Activated T-cell treated with anti-CD3 and anti-CD28 coated beads for 4 hours (primary cell): ENCODE measurements around the gene CAMTA1.

Source experiments
- DNase-seq: peaks from one replicate; pipeline ENCODE4 v3.0.0-alpha.2; 2020

Gene CAMTA1

DNA sequence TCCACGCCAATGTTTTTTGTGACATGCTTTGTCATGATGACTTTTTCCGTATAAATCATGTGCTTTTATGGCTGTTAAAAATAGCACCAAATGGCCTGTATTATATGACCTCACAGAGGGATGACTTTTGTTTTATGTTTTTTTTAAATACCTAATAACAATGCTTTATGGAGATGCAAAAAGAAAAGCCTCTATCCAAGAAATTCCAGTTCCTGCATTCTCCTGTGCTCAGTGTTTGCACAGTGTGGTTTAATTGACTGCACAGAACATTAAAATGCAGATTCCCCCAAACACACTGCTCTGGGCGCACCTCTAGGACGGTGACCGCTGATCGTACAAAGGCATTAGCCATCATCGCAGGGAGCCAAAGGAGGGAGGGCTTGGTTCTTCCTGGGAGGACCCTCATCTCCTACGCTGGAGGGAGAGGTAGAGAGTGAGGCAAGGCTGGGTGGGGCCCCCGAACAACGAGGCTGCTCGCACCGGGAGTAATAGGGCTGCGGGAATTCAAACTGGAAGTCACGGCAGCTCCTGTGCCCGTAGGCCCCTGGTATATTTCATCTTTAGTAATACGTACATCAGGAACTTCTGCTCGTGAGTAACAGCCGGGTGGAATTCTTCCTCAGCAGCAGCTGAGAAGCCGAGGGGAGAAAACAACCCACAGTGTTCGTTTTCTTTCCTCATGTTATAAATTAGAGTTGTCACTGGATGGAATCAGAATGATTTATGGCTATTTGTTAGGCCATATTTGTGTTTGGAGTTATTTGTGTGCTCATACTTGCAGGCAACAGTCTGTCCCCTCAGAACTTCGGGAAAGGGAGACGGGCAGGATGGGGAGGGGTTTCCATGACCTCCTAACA, 465.6 kb downstream of the CAMTA1 start:
- DNase-seq: no peak

DNA sequence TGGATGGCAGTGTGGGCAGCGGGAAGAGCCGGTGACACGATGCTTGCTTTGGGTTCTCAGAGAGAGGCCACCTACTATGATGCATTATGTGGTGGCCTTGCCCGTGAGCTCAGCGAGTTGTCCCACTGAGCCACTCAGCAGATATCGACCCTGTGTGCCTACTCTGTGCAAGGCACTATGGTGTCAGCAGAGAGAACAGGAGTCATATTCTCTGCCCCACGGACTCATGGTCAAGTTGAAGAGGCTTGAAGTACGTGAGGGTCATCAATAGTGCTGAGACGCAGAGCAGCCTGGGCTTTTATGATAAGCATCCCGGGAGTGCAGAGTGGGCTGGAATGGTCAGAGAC, 466.2 kb downstream of the CAMTA1 start:
- DNase-seq: no peak

DNA sequence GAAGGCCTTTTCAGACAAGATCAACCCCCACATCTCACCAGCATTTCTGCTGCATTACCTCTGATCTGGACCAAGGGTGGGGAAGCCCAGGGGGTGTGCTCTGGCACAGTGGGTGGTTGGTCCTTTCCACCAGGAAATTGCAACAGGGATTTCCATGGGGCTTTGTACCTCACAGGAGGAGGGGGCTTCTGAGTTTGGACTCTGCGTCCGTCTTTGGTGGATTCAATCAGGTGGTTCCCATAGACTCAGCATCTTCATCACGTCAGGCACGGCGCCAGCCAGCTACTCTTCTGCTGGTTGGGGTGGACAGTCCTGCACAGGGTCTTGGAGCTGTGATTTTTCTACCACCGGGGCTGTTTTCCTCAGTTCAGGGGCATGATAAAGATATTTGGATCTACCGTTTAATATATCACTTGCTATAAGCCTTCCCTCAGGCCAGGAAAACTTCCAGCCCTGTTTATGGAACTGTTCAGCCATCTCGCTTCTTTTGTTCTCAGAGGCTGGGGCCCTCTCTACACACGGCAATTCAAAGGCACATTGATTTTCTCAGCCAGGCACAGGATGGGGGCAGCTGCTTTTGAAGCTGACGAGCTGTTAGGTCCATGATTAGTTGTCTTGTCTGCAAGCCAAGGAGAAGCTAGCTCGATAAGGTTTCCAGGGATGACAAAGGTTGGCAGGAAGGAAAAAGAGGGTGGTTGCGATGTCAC, 467.3 kb downstream of the CAMTA1 start:
- DNase-seq: no peak

DNA sequence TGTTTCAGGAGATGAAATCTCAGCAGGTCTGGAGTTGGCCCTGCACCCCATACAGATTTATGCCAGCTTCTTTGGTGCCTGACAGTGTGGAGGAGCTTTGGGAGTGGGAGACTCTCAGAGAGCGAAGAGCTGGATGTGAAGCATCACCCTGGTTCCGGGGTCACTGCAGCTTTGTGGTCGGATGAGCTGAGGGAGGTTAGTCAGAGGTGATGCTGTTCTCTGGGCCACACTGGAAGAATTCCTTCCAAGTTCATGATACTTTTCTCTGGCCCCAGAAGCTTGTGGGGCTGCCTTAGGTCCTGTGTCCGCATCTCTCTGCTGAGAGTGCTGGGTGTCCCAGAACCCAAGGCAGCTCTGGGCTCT, 467.8 kb downstream of the CAMTA1 start:
- no peak for DNase-seq

DNA sequence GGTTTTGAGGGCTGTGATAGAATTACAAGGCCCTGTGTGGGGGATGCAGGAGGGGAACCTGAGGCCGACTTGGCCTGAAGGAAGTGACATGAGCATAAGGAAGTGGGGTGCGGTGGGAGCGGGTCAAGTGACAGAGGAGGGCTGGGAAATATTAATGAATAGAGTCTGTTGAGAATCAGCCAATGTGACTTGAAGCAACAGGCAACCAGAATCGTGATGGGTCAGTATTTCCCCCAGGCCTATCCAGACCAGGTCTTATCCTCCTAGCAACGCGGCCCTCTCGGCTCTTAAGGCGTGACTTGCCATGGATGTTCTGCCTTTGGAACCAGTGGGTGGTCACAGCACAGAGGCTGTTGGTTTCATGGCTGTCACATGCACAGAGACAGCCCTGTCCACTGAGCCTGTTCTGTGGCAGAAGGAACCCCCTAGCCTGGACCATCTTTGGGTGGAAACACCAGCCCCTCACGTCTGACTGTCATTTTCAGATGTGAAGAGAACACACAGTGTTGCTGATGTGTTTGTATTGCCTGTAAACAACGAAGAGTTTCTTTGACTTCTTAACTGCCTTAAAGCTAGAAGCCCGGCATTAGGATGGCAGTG, 468.8 kb downstream of the CAMTA1 start:
- DNase-seq: no peak

DNA sequence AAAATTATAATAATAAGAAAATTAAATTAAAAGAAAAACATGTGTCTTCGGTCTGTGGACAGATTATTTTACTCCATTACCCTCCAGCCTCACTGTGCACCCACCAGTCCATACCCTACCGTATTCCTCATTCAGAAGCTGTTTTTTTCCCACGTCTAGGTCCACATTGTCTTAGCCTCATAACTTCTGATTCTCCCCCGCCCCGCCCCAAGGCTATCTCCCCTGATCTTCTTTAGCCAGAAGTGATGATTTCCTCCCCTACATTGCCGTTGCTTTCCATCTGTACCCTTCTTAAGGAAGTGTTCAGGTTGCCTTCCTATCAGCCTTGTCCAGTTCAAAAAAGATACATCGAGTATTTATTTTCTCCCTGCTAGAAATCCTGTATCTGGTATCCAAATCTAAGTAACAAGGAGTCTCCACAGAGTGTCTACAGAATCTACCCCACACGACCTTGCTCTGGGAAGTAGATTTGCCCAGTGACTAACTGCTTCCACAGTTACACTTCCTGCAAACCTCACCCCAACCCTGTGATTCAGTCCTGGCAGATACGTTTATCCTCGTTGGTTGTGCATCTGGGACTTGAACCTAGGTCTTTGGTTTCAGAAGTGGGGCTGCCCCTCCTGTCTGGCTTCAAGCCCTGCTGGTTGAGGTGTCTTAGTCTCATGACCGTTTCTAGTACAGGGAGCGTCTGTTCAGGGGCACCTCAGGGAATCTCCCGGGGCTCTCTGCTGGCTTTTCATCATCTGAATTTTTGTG, 470.2 kb downstream of the CAMTA1 start:
- DNase-seq: no peak

DNA sequence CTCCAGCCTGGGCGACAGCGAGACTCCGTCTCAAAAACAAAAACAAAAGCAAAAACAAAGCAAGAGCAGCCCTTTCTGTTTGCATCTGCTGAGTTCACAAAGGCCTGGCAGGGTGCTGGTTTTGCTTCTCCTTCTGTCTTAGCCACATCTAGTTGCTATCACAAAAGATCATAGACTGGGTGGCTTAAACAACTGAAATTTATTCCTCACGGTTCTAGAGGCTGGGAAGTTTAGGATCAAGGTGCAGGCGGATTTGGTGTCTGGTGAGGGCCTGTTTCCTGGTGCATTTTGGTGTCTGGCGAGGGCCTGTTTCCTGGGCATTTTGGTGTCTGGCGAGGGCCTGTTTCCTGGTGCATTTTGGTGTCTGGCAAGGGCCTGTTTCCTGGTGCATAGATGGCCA, 471.3 kb downstream of the CAMTA1 start:
- DNase-seq: no peak

DNA sequence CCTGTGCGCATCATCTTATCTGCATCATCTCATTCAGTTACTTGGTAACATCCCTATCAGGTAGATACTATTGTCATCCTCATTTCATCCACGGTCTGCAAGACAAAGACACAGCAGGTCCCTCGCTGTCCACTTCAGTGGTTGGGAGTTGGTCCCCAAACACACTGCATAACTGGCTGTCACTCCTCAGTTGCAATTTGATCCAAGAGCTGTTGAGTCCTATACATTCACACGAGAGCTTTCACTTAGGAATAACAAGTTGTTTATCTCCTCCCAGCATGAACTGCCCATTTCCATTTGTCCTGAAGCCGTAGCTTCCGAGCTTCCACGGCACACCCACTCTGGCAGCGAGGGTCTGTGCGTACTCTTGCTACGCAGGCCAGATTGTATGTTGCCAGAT, 472.0 kb downstream of the CAMTA1 start:
- no peak for DNase-seq

DNA sequence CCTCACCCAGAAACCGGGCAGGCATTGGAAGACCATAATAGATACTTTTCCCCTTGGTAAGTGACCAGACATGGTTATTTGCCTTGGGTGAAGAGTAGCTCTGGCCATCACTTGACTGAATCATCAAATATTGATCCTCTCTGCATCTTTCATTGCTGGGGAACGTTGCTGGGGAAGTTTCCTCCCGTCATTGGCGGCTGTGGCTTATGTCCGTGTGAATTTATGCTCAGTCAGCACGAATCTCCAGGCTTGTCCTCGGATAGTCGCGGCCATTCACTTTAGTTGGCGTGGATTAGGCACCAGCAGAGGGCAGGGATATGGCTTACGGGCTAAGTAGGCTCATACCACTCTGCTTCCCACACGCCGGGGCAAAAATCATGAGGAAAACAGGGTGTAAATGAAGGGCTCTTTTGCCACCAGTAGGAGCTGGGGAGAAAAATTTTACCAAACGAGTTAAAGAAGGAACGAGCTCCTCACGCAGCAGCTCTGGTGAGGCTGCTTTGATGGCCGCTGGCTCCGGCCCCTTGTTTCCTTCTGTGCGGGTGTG, 473.4 kb downstream of the CAMTA1 start:
- no peak for DNase-seq

DNA sequence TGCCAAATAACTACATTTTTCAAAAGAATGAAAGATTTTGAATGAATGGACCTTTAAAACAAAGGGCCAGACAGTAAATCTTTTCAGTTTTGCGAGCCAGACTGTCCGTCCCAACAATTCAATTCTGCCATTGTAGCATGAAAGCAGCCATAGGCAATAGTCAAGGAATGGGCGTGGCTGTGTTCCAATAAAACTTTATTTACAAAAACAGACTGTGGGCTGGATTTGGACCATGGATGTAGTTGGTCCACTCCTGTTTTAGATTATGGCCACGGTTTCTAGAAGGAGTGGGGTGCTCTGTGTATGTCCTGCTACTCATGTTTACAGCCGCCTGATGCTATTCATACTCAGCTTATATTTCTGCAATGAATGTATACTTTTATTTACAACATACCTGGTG, 474.7 kb downstream of the CAMTA1 start:
- no peak for DNase-seq

DNA sequence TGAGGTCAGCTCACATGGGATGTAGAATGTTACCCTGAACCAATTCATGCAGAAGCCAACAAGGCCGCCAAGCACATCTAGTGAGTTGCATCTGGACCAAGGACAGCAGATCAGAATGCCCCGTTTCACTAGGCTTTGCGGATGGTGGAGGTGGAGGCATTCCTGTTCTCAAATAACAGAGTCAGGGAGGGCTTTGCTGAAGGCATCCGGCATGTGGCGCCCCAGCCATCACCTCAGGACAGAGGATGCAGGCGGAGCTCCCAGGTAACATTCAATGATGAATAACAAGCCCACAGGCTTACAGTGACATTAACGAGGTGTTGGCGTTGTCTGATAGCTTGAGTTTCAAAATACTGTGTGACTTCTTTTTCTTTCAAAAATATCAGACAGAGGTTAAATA, 476.2 kb downstream of the CAMTA1 start:
- DNase-seq: no peak

DNA sequence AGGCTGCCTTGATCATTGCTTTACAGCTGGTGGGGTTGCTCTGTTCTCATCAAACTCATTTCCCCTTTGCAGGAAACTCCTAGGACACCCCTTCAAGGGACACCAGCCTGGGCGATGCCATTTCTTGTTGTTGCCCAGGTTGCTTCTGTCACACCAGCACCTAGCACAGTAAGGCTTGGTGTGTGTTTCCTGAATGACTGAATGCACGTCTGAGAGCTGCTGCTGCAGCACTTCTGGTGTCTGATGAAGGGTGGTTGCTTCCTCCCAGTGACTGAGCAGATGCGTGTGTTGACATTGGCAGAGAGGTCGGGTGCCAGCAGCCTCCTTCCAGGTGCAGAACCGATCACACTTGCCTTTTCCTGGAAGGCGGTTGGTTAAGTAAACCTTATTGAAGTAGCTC, 477.4 kb downstream of the CAMTA1 start:
- no peak for DNase-seq

DNA sequence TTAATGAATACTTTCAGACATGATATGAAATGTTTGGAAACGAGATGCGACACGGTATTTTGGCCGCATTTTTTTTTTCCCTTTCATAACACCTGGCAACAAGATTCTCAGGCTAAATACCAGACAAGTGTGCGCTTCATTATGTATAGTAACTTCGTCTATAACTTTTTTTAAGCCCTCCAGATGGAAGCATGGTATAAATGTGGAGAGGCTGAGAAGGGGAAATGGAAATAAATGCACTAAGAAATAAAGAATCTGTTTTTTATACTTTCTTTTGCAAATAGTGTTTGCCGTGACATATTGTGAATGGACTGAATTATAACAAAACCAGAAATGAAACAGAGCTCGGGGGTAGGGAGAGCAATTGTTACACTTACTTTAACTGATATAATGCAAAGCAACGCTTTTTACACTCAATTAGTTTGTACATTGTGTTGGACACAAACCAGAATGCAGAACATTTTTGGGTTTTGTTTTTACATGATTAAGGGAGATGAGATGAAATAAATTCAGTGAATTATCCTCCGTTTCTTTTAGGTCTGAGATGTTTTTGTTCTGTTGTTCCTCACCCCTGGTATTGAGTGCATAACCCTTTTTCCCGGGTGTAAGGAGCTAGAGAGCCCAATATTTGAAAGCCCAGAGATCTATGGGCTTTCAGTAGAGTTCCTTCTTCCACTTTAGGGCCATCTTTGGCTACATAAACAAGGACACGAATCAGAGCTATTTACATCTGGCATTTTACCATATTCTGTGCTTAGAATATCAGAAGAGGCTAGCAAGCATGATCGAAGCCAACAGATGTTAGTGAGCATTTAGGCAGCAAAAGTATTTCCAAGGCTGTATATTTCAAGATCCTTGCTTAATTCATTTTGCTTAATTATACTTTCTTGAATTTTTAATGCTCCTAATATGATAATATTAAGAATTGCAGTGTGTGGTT, 478.0 kb downstream of the CAMTA1 start:
- DNase-seq: no peak

DNA sequence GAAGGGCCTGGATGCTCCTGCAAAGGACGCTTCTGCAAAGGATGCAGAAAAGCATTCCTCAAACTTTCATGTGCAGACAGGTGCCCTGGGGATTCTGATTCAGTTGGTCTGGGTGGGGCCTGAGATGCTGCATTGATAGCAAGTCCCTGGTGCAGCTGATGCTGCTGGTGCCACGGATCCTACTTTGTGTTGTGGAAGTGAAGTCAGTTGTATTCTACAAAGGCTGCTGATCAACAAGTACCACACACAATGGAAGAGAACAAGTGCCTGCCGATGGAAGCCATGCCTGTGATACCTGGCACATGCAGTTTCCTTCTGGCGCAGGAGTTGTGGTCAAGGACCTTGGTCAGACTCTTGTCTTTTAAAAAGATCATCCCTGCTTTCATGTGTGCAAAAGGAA, 478.8 kb downstream of the CAMTA1 start:
- DNase-seq: no peak

DNA sequence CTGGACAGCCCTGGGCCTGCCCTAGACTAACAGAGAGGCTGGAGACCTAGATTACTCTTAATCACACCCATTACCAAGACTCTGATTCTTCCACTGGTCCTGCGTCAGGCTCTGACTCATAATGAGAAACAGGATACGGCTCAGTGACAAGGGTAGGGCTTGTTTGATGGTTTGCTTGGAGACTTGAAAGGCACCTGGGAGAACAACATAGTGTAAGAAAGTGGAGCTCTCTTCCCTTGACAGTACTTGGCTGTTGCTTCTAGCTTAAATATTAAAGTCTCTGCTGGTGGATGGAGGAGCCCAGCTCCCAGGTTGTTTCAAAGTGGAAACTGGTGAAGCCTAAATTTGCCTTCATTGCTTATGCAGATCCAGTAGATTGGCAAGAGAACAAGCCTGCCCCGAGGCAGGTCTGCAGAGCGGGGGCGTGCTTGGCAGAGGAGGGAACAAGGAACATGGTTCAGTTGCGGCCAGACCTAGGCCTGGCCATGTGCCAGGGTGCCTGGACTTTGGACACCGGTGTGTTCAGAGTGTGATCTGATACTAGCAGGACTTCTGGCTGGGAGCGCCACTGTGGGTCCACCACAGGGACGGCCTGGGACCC, 480.6 kb downstream of the CAMTA1 start:
- DNase-seq: no peak

DNA sequence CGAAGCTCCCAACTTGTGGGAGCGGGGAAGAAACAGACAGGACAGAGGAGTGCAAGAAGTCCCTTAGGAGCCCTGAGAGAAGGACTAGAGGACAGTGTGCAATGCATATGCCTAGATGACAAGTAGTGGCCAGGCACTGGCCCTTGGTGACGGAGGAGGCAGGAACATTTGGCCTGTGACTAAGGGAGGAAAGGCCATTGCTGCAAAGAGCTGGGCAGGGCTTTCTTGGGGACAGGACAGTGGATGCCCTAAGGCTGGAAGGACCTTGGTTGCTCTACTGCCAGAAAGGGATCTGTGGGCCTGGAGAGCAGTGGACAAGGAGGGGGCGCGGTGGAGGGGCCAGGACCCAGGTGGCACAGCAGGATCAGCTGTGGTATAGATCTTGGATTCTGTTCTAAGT, 481.3 kb downstream of the CAMTA1 start:
- DNase-seq: no peak

DNA sequence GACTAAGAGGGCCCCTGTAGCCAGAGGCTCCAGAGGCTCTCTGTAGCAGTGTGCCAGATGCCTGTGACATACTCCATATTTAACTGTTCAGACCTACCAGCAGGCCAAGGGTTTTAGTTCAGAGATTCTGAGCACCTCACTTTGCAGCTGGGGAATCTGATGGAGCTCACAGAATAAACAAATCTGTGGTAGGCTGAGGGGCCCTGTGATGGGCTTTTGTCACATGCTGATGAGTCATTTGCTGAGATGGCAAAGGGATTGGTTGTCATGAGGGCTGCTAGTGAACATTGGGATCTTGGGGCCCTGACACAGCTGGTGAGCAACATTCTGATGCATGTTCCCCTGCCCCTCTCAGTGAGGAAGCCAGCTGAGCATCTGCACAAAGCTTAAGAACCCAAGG, 482.2 kb downstream of the CAMTA1 start:
- DNase-seq: no peak

DNA sequence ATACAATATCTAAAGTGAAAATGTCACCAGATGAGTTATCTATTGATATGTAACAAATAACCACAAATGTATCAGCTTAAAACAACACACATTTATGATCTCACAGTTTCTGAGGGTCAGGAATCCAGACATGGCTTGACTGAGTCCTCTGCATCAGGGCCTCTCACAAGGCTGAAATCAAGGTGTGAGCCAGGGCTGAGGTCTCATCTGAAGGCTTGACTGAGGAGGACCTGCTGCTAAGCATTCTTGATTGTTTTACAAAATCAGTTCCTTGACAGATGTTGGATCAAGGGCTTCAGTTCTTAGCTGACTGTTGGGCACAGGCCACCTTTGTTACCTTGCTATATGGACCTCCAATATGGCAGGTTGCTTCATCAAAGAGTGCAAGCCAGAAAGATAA, 483.7 kb downstream of the CAMTA1 start:
- no peak for DNase-seq

DNA sequence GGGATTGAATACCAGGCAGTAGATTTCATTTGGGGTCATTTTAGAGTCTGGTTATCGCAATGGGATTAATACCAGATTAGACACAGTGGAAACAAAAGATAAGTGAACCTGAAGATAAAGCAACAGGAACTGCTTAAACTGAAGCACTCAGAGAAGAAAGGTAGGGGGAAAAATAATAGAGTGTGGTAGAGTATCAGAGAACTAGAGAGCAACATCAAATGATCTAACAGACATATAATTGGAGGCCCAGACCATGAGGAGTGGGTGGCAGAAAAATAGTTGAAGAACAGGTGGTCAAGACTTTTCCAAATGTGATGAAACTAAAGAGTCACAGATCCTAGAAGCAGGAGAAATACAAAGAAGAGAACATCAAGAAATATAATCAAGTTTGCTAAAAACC, 484.3 kb downstream of the CAMTA1 start:
- no peak for DNase-seq

DNA sequence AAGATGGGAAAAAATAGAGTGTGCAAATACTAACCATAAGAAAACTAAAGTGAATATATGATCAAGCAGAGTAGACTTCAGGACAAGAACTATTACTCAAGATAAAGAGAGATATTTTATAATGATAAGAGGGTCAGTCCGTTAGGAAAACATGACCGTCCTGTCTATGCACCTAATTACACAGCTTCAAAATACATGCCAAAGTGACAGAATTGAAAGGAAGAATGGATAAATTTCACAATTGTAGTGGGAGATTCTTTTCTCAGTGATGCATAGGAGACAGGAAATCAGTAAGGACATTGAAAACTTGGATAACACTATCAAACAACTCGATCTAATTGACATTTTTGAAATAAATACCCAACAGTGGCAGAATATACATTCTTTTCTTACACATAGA, 489.0 kb downstream of the CAMTA1 start:
- no peak for DNase-seq

DNA sequence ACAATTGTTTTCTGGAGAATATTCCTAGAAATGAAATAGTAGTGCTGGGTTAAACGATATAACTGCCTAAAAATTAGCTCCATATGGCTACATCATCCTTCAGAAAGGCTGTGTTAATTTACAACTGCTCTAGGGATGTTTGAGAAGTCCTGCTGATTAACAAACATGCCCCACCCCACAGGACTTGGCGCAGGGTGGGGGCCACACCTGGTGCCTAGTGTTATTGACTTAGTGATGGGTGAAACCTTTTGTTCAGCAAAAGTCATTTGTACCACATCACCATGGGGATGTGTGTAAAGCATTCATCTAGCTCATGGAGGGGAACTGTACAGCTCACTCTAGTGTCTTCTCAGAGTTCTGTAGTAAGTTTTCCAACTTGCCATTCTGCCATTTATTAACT, 492.8 kb downstream of the CAMTA1 start:
- DNase-seq: no peak
